Adipocyte (in vitro differentiated cells): ENCODE data around the gene RBM39.
A peak's percentile ranks its signal among the peaks of the same experiment; 100 is the strongest.
"Not testable (repeated sequence)": the region's sequence is repeated elsewhere in the genome, so short reads cannot be mapped to it uniquely, and the experiment has no call there.

ENCODE experiments used
- DNase-seq: peaks from one replicate; pipeline ENCODE4 v3.0.0-alpha.2; 2015; ENCODE audit warnings: low read depth
- H3K27me3 ChIP-seq: replicated peaks from 2 replicates; pipeline ENCODE4 v1.7.0; 2013; ENCODE audit warnings: mild to moderate bottlenecking, low read length, moderate library complexity; ENCODE audit not compliant: control insufficient read depth, insufficient read depth
- H3K36me3 ChIP-seq: 2 replicates; pipeline ENCODE4 v1.7.0; 2013; ENCODE audit warnings: low read length, mild to moderate bottlenecking, moderate library complexity; ENCODE audit not compliant: control insufficient read depth, insufficient read depth, severe bottlenecking
- H3K4me1 ChIP-seq: 2 replicates; pipeline ENCODE4 v1.7.0; 2013; ENCODE audit warnings: mild to moderate bottlenecking, low read length, moderate library complexity; ENCODE audit not compliant: control insufficient read depth, insufficient read depth
- H3K4me3 ChIP-seq: 2 replicates; pipeline ENCODE4 v1.7.0; 2013; ENCODE audit warnings: mild to moderate bottlenecking, low read length, moderate library complexity
- H3K9ac ChIP-seq: 2 replicates; pipeline ENCODE4 v1.7.0; 2013; ENCODE audit warnings: mild to moderate bottlenecking, low read length, moderate library complexity
- H3K9me3 ChIP-seq: 2 replicates; pipeline ENCODE4 v1.7.0; 2013; ENCODE audit warnings: mild to moderate bottlenecking, low read length, moderate library complexity; ENCODE audit not compliant: control insufficient read depth

RBM39 gene

DNA sequence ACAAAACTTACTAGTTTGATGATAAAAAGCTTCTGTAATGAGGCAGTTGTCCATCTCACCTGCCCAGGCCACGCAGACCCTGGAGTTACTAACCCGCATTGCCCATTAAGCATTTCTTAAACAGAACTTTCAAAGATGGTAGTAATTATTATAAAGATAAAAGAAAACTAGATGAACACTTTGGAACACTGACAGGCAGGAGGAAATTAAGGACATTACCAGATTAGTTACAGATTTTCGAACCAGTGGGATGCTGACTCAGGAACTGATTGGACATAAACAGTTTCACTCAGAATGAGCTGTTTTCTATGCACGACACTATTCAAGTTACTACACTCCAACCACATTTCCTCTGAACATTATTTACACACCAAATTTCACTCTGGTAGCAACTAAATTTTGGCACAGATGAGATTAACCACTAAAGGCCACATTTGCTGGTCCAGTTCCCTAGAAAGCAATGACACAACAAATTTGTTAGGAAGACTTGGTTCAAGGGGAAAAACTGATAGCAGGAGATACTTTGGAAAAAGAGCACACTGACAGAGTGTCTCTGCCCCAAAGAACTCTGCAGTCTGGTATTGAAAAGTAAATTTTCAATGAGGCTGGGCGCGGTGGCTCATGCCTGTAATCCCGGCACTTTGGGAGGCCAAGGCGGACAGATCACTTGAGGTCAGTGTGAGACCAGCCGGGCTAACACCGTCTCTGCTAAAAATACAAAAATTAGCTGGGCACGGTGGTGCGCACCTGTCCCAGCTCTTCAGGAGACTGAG lies 39.8 kb downstream of the RBM39 start:
- Histone ChIP-seq H3K27me3 (no peaks in the 10 kb centered on the region), H3K4me1 (peaks cover 41% of the 10 kb centered on the region), H3K36me3 (peaks cover 62% of the 10 kb centered on the region), H3K4me3 (no peak overlapping the region), H3K9me3 (no peaks in the 10 kb centered on the region), H3K9ac (peak overlapping the region; percentile 47)
- no peak for DNase-seq

DNA sequence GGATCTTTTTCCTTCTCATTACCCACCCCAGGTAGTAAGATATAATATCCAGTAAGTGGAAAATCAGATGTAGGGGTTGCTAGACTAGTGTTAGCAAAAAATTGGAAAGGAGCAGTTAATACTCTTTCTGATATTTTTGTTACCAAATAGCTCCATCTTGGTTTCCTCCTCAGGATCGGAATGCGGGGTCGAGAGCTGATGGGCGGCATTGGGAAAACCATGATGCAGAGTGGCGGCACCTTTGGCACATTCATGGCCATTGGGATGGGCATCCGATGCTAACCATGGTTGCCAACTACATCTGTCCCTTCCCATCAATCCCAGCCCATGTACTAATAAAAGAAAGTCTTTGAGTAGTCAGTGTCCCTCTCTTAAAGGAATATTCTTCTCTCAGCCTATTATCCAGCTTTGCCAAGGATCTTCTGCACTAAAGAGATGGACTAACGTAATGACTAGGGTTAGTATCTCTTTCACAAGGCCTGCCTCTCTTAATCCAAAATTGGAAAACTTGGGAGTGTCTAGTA lies 41.4 kb downstream of the RBM39 start:
- DNase-seq: no peak

DNA sequence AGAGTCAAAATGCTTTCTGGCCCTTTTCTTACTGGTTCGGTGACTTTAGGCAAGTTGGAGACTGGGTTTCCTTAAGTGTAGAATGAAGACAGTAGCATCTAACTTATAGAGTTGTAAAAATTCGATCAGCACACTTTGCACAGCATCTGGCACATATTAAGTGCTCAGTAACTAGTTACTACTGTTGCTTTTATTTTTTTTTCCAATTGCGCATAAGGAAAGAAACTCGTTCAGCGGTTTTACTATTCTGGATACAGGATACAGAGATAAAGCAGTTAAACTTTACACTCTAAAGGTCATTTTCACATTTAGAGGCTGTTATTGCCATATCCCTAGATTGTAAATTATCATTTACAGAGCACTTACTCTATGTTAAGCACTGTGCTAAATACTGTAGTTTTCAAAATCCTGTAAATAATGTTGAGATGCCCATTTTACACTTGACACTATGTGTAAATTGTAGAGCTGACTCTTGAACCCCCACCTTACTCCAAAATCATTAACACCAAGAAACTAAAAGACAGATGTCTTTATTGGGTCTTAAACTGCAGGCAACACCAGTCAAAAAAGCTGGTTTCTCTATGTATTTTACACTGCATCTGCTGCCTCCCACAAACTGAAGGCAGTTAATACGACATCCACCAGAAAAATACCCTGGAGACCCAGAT lies 42.0 kb downstream of the RBM39 start:
- Histone ChIP-seq H3K4me3 (peak overlapping the region; percentile 90), H3K9ac (peak overlapping the region; percentile 96), H3K4me1 (peaks cover 42% of the 10 kb centered on the region), H3K27me3 (no peaks in the 10 kb centered on the region), H3K9me3 (no peaks in the 10 kb centered on the region), H3K36me3 (peaks cover 47% of the 10 kb centered on the region)
- DNase-seq: no peak

More for the DNA sequence above, 41.4 kb downstream of the RBM39 start:
- H3K36me3 ChIP-seq: peaks cover 47% of the 10 kb centered on the region
- H3K27me3 ChIP-seq: no peaks in the 10 kb centered on the region
- peak overlapping the region; percentile 90 for H3K4me3 ChIP-seq
- peaks cover 42% of the 10 kb centered on the region for H3K4me1 ChIP-seq
- H3K9me3 ChIP-seq: no peaks in the 10 kb centered on the region
- H3K9ac ChIP-seq: peak overlapping the region; percentile 96

DNA sequence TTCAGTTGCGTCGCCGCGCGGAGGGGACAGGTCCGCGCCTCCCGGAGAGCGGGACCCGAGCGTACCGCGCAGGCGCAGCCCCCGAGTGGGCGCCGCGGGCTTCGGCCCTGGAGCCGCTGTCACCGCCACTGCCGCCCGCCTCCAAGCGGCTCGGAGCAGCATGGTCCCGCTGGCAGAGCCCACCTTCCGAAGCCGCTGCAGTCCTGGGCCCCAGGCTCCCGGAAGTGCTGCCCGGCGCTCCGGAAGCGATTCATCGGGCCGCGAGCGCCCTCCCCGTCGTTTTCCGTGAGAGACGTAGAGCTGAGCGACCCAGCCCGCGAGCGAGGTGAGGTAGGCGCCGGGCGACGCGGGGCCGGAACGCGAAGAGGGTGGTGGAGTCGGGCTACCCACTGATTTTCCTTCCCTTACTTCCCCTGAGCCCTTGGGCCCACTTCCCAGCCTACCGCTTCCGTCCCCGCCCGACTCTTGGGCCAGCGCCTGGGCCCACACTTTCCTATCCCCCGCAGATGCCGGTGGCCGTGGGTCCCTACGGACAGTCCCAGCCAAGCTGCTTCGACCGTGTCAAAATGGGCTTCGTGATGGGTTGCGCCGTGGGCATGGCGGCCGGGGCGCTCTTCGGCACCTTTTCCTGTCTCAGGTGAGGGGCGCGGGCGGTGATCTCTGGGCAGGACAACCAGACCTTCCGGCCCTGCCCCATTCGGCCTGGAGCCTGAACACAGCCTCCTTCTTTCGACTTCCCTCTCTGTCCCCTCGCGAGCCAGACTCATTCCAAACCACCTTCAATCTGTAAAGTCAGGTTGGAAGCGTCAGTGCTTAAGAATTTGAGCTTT lies 42.7 kb downstream of the RBM39 start, which contains the start of the genes NFS1 and ROMO1:
NFS1 (minus strand) TSS at position 226 of the 830 bp plus-strand sequence; CDS start at position 162, 64 bp downstream.
ROMO1 (plus strand) TSS at position 279 of the 830 bp plus-strand sequence; CDS start at position 507, 228 bp downstream.
- Histone ChIP-seq H3K4me3 (peak within 1 kb of the TSS; percentile 90), H3K36me3 (peaks cover 45% of the 10 kb centered on the region), H3K9me3 (no peaks in the 10 kb centered on the region), H3K27me3 (no peaks in the 10 kb centered on the region), H3K4me1 (peaks cover 42% of the 10 kb centered on the region), H3K9ac (peak within 1 kb of the TSS; percentile 96)
- peak; percentile 95 for DNase-seq

DNA sequence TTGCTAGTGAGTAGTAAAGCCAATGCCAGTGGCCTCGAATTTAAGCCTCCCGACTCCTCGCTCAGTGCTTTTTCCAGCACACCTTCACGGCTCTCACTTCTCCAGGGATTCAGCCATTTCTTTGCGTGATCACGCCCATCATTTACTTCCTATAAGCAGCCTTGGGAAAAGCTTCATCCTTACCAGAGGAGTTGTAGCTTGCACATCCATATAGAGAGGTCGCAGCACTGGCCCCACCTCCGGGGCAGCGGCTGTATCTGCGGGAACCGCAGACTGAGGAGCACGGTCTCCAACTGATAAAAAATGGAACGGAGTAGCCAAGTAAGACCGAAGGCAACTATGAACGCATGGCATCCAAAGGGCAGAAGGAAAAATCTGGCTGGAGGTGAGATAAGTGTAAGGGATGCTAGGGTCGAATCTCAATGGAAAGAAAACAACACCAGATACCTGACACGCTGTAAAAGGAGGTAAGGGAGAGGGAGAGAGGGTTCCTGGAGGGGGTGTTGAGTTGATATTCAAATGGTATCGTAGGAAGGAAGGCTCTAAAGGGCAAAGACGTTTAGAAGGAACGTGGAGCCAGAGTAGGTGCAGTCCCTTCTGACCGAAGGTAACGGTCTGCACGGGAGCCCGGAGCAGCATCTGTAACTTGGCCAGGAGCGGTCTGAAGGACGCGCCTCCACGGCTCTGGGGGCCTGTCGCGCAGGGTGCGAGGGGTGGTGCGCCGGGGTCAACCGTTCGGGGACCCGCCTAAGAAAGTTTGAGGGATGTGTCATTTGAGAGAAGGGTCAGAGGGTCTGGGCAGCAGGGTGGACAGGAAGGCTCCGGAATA lies 43.5 kb downstream of the RBM39 start:
- H3K9me3 ChIP-seq: no peaks in the 10 kb centered on the region
- peak; percentile 51 for DNase-seq

GRCh38 chr20:35697696-35698297 lies 44.3 kb downstream of the RBM39 start:
- no peak for DNase-seq
- no peaks in the 10 kb centered on the region for H3K9me3 ChIP-seq
- peaks cover 40% of the 10 kb centered on the region for H3K36me3 ChIP-seq
- H3K9ac ChIP-seq: peak overlapping the region; percentile 96
- H3K4me1 ChIP-seq: peaks cover 37% of the 10 kb centered on the region
- H3K4me3 ChIP-seq: peak overlapping the region; percentile 90
- H3K27me3 ChIP-seq: no peaks in the 10 kb centered on the region

More for the DNA sequence above, 43.5 kb downstream of the RBM39 start:
- peak overlapping the region; percentile 90 for H3K4me3 ChIP-seq
- peaks cover 41% of the 10 kb centered on the region for H3K36me3 ChIP-seq
- H3K4me1 ChIP-seq: peaks cover 42% of the 10 kb centered on the region
- no peaks in the 10 kb centered on the region for H3K27me3 ChIP-seq
- H3K9ac ChIP-seq: peak overlapping the region; percentile 96

GRCh38 chr20:35695978-35696377 lies 46.1 kb downstream of the RBM39 start:
- no peak overlapping the region for H3K4me3 ChIP-seq
- no peaks in the 10 kb centered on the region for H3K27me3 ChIP-seq
- peaks cover 24% of the 10 kb centered on the region for H3K4me1 ChIP-seq
- no peaks in the 10 kb centered on the region for H3K9me3 ChIP-seq
- no peak for DNase-seq
- peaks cover 34% of the 10 kb centered on the region for H3K36me3 ChIP-seq
- no peak overlapping the region for H3K9ac ChIP-seq

GRCh38 chr20:35695245-35695749 lies 46.8 kb downstream of the RBM39 start:
- peaks cover 18% of the 10 kb centered on the region for H3K4me1 ChIP-seq
- peaks cover 39% of the 10 kb centered on the region for H3K36me3 ChIP-seq
- no peak for DNase-seq
- no peaks in the 10 kb centered on the region for H3K9me3 ChIP-seq
- no peak overlapping the region for H3K4me3 ChIP-seq
- H3K27me3 ChIP-seq: no peaks in the 10 kb centered on the region
- no peak overlapping the region for H3K9ac ChIP-seq

DNA sequence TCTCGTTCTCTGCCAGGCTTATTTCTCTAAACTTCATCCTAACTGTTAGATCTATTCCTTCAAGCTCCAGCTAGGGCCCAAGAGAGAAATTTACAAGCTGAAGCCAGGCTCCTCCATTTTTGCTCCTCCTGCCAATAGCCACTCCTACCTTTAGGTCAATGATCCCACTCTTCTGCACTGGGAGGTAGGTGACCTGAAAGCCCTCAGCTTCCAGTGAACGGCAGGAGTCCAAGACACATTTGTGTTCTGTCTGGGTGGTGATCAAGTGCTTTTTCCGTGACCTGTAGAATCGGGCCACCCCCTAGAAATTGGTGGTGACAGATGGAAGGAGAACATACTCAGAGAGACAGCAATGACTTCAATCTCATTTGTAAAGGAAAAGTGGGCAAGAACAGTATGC lies 51.8 kb downstream of the RBM39 start:
- DNase-seq: no peak

DNA sequence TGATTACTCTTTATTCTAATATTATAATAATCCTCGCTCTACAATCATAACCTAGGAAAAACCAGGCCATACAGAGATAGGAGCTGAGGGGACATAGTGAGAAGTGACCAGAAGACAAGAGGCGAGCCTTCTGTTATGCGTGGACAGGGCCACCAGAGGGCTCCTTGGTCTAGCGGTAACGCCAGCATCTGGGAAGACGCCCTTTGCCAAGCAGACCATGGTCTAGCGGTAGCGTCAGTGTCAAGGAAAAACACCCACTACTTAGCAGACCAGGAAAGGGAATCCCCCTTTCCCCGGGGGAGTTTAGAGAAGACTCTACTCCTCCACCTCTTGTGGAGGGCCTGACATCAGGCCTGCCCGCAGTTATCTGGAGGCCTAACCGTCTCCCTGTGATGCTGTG lies 55.2 kb downstream of the RBM39 start:
- not testable (repeated sequence) for H3K4me1 ChIP-seq, DNase-seq, H3K27me3 ChIP-seq, H3K9ac ChIP-seq, H3K9me3 ChIP-seq, H3K4me3 ChIP-seq
- H3K36me3 ChIP-seq: peaks cover 42% of the 10 kb centered on the region

More for the DNA sequence above, 51.8 kb downstream of the RBM39 start:
- no peak overlapping the region for H3K9ac ChIP-seq
- no peaks in the 10 kb centered on the region for H3K4me1 ChIP-seq
- H3K9me3 ChIP-seq: no peaks in the 10 kb centered on the region
- H3K27me3 ChIP-seq: no peaks in the 10 kb centered on the region
- H3K4me3 ChIP-seq: no peak overlapping the region
- H3K36me3 ChIP-seq: peaks cover 59% of the 10 kb centered on the region
